Heart left ventricle (tissue), 13 donors: ENCODE measurements around the gene ARID2.

Experiments used
- CTCF ChIP-seq, 12 donors: fragments of 200-600 bp; sonication (generic) in 4 of 12; IDR thresholded peaks; one replicate each; pipeline versions ENCODE4 v1.5.0 to v1.8.0; 2018 to 2022; ENCODE audit warnings: antibody characterized with exemption in 12 of 12, mild to moderate bottlenecking in 5 of 12
- POLR2A ChIP-seq, 2 donors: fragments of 450-650 bp; IDR thresholded peaks; one replicate each; pipeline ENCODE4 v1.6.1; 2017; ENCODE audit warnings: antibody characterized with exemption in 2 of 2, mild to moderate bottlenecking in 2 of 2, moderate library complexity in 2 of 2
- donor health status: ischemic (EF 13 %, LVEDD 7.1; RV severe dilation, severe dysfunction).
- donor health status: DM: no; HTN: yes; CAD: no.
- donor health status: DM: no; HTN: no; CAD: no.
- donor health status: ischemic (EF 25% LVEDD 6.9; RV normal size, moderate dysfunction).
- donor health status: ischemic (EF 25% LVEDD 5.7; RV mildly dilated, moderate dysfunction).
- donor health status: ischemic (EF 35%, LVEDD 5.7; RV mildly dilated, moderate dysfunction).
- donor health status: nonischemic (EF 11% LVEDD 7.7; RV severe dilation, severe dysfunction).
- donor health status: DM: yes; HTN: yes; CAD: no.
- donor health status: PGD.
- donor health status: ischemic (EF 29% LVEDD 5.4; RV normal size, mild dysfunction).
- donor health status: nonischemic (EF 23%, LVEDD 6.1; RV moderate dilation, normal function).

- TF ChIP-seq CTCF (IDR thresholded peaks at IDR 0.05), result no peak
- TF ChIP-seq POLR2A (IDR thresholded peaks at IDR 0.05), result no peak
These were observed 20.6 kb upstream of the ARID2 start for GRCh38 chr12:45708901-45709300.
